Stimulated activated naive B cell treated with anti-CD40 and anti-IgM and Interleukin-4, amounts not matched to agents 10 μg/mL and 1 μg/mL and 100 μg/mL, for 72 hours (primary cell): ENCODE results near the gene MPP3.
"Not testable (repeated sequence)": the region's sequence is repeated elsewhere in the genome, so short reads cannot be mapped to it uniquely, and the experiment has no call there.

ENCODE experiments used
- ATAC-seq, 2 donors: fragments of 150-1000 bp; cut with Tn5 transposase; replicated peaks; 2 replicates each; pipeline ENCODE4 v1.10.0; 2021; ENCODE audit warnings: moderate library complexity in 1 of 2
- DNase-seq: peaks from one replicate; pipeline ENCODE4 v3.0.0; 2021
- H3K27ac Mint-ChIP-seq: one replicate; pipeline ENCODE4 v1.8.0; 2022; ENCODE audit warnings: mild to moderate bottlenecking, mixed read lengths
- H3K27me3 Mint-ChIP-seq, 2 donors: one replicate each; pipeline ENCODE4 v1.8.0; 2022; ENCODE audit warnings: mixed read lengths in 2 of 2
- H3K36me3 Mint-ChIP-seq, 2 donors: one replicate each; pipeline ENCODE4 v1.8.0; 2022; ENCODE audit warnings: mixed read lengths in 2 of 2, mild to moderate bottlenecking in 1 of 2
- H3K4me1 Mint-ChIP-seq, 2 donors: one replicate each; pipeline ENCODE4 v1.8.0; 2022; ENCODE audit warnings: mixed read lengths in 2 of 2, mild to moderate bottlenecking in 1 of 2
- H3K4me3 Mint-ChIP-seq, 2 donors: one replicate each; pipeline ENCODE4 v1.8.0; 2022; ENCODE audit warnings: mild to moderate bottlenecking in 2 of 2, mixed read lengths in 2 of 2, moderate library complexity in 1 of 2
- H3K9me3 Mint-ChIP-seq, 2 donors: one replicate each; pipeline ENCODE4 v1.8.0; 2022; ENCODE audit warnings: mixed read lengths in 2 of 2, mild to moderate bottlenecking in 1 of 2

Gene MPP3

GRCh38 chr17:43871946-43872690, 39.2 kb upstream of the MPP3 start:
- no peak overlapping the region for H3K27ac Mint-ChIP-seq
- ATAC-seq (no peak), DNase-seq (no peak)
- peaks cover 0 to 4% of the 10 kb centered on the region in 2 donors for H3K9me3 Mint-ChIP-seq
- peaks cover 6 to 11% of the 10 kb centered on the region in 2 donors for H3K4me1 Mint-ChIP-seq
- no peak overlapping the region for H3K4me3 Mint-ChIP-seq
- H3K27me3 Mint-ChIP-seq: peaks cover 44 to 46% of the 10 kb centered on the region in 2 donors
- no peaks in the 10 kb centered on the region for H3K36me3 Mint-ChIP-seq

GRCh38 chr17:43869031-43869430, 36.1 kb upstream of the MPP3 start:
- peaks cover 39 to 50% of the 10 kb centered on the region in 2 donors for H3K27me3 Mint-ChIP-seq
- not testable (repeated sequence) for H3K9me3 Mint-ChIP-seq, H3K27ac Mint-ChIP-seq, ATAC-seq, H3K36me3 Mint-ChIP-seq, H3K4me3 Mint-ChIP-seq, DNase-seq
- peaks cover 6 to 11% of the 10 kb centered on the region in 2 donors for H3K4me1 Mint-ChIP-seq

- Mint-ChIP-seq H3K36me3 (no peaks in the 10 kb centered on the region), H3K9me3 (peaks cover 0 to 4% of the 10 kb centered on the region in 2 donors), H3K27ac (no peak overlapping the region), H3K4me1 (peaks cover 6 to 11% of the 10 kb centered on the region in 2 donors), H3K27me3 (peaks cover 35 to 45% of the 10 kb centered on the region in 2 donors), H3K4me3 (peak overlapping the region in 1 of 2 donors; percentile 7)
- DNase-seq (peak; percentile 17), ATAC-seq (peak; percentile 91 to 97)
Measured at GRCh38 chr17:43868226-43868994, 35.5 kb upstream of the MPP3 start.

- Mint-ChIP-seq H3K27ac (no peak overlapping the region), H3K27me3 (peaks cover 32 to 55% of the 10 kb centered on the region in 2 donors), H3K36me3 (no peaks in the 10 kb centered on the region), H3K9me3 (peaks cover 0 to 4% of the 10 kb centered on the region in 2 donors), H3K4me1 (peaks cover 8 to 11% of the 10 kb centered on the region in 2 donors), H3K4me3 (no peak overlapping the region)
- DNase-seq (no peak), ATAC-seq (no peak)
Measured at GRCh38 chr17:43864161-43864984, 31.4 kb upstream of the MPP3 start.

GRCh38 chr17:43861960-43862359, 29.0 kb upstream of the MPP3 start:
- peaks cover 0 to 5% of the 10 kb centered on the region in 2 donors for H3K4me1 Mint-ChIP-seq
- no peaks in the 10 kb centered on the region for H3K36me3 Mint-ChIP-seq
- no peak overlapping the region for H3K4me3 Mint-ChIP-seq
- no peak for ATAC-seq
- H3K27me3 Mint-ChIP-seq: peaks cover 34 to 60% of the 10 kb centered on the region in 2 donors
- no peaks in the 10 kb centered on the region for H3K9me3 Mint-ChIP-seq
- DNase-seq: no peak
- no peak overlapping the region for H3K27ac Mint-ChIP-seq

- Mint-ChIP-seq H3K4me1 (peaks cover 0 to 5% of the 10 kb centered on the region in 2 donors), H3K4me3 (no peak overlapping the region), H3K36me3 (no peaks in the 10 kb centered on the region), H3K9me3 (no peaks in the 10 kb centered on the region), H3K27ac (no peak overlapping the region), H3K27me3 (peaks cover 29 to 63% of the 10 kb centered on the region in 2 donors)
- ATAC-seq (peak; percentile 44 to 64), DNase-seq (no peak)
Measured at GRCh38 chr17:43860927-43861622, 28.1 kb upstream of the MPP3 start.

- H3K4me3 Mint-ChIP-seq: no peak overlapping the region
- DNase-seq (no peak), ATAC-seq (no peak)
- H3K27ac Mint-ChIP-seq: no peak overlapping the region
- no peaks in the 10 kb centered on the region for H3K9me3 Mint-ChIP-seq
- no peaks in the 10 kb centered on the region for H3K36me3 Mint-ChIP-seq
- H3K27me3 Mint-ChIP-seq: peaks cover 21 to 60% of the 10 kb centered on the region in 2 donors
- peaks cover 0 to 5% of the 10 kb centered on the region in 2 donors for H3K4me1 Mint-ChIP-seq
Measured at GRCh38 chr17:43860077-43860725, 27.3 kb upstream of the MPP3 start.

GRCh38 chr17:43857957-43858600, 25.1 kb upstream of the MPP3 start:
- Mint-ChIP-seq H3K9me3 (no peaks in the 10 kb centered on the region), H3K36me3 (no peaks in the 10 kb centered on the region), H3K27me3 (peaks cover 21 to 77% of the 10 kb centered on the region in 2 donors), H3K27ac (no peak overlapping the region), H3K4me3 (no peak overlapping the region), H3K4me1 (peaks cover 0 to 5% of the 10 kb centered on the region in 2 donors)
- no peak for DNase-seq
- no peak for ATAC-seq

- ATAC-seq (no peak), DNase-seq (no peak)
- H3K27me3 Mint-ChIP-seq: peaks cover 27 to 77% of the 10 kb centered on the region in 2 donors
- H3K9me3 Mint-ChIP-seq: no peaks in the 10 kb centered on the region
- H3K27ac Mint-ChIP-seq: no peak overlapping the region
- H3K4me3 Mint-ChIP-seq: no peak overlapping the region
- H3K36me3 Mint-ChIP-seq: no peaks in the 10 kb centered on the region
- H3K4me1 Mint-ChIP-seq: peaks cover 0 to 5% of the 10 kb centered on the region in 2 donors
Measured at GRCh38 chr17:43857141-43857540, 24.2 kb upstream of the MPP3 start.

GRCh38 chr17:43856141-43856540, 23.2 kb upstream of the MPP3 start:
- H3K27ac Mint-ChIP-seq: no peak overlapping the region
- no peak overlapping the region for H3K4me3 Mint-ChIP-seq
- DNase-seq: no peak
- peaks cover 35 to 83% of the 10 kb centered on the region in 2 donors for H3K27me3 Mint-ChIP-seq
- no peaks in the 10 kb centered on the region for H3K9me3 Mint-ChIP-seq
- H3K36me3 Mint-ChIP-seq: no peaks in the 10 kb centered on the region
- ATAC-seq: no peak
- H3K4me1 Mint-ChIP-seq: peaks cover 0 to 2% of the 10 kb centered on the region in 2 donors

GRCh38 chr17:43855061-43855460, 22.1 kb upstream of the MPP3 start:
- H3K4me1 Mint-ChIP-seq: no peaks in the 10 kb centered on the region
- DNase-seq: no peak
- H3K27me3 Mint-ChIP-seq: peaks cover 37 to 78% of the 10 kb centered on the region in 2 donors
- H3K36me3 Mint-ChIP-seq: no peaks in the 10 kb centered on the region
- no peaks in the 10 kb centered on the region for H3K9me3 Mint-ChIP-seq
- no peak overlapping the region for H3K27ac Mint-ChIP-seq
- no peak for ATAC-seq
- H3K4me3 Mint-ChIP-seq: no peak overlapping the region

GRCh38 chr17:43854498-43854897, 21.6 kb upstream of the MPP3 start:
- DNase-seq (no peak), ATAC-seq (no peak)
- H3K27me3 Mint-ChIP-seq: peaks cover 42 to 78% of the 10 kb centered on the region in 2 donors
- H3K4me3 Mint-ChIP-seq: no peak overlapping the region
- H3K4me1 Mint-ChIP-seq: no peaks in the 10 kb centered on the region
- no peak overlapping the region for H3K27ac Mint-ChIP-seq
- H3K9me3 Mint-ChIP-seq: no peaks in the 10 kb centered on the region
- no peaks in the 10 kb centered on the region for H3K36me3 Mint-ChIP-seq

GRCh38 chr17:43853546-43853945, 20.6 kb upstream of the MPP3 start:
- ATAC-seq: no peak
- DNase-seq: no peak
- Mint-ChIP-seq H3K4me1 (no peaks in the 10 kb centered on the region), H3K27me3 (peaks cover 51 to 82% of the 10 kb centered on the region in 2 donors), H3K36me3 (no peaks in the 10 kb centered on the region), H3K27ac (no peak overlapping the region), H3K9me3 (no peaks in the 10 kb centered on the region), H3K4me3 (no peak overlapping the region)
